H1 (cell line): Measurements from ENCODE around the gene TUBB1. TPM values are rescaled to one million over a fixed set of nuclear protein-coding genes. Genes with fewer than 3 reads are reported as not detected.

Source experiments
- CTCF ChIA-PET: fragments of 300-600 bp; sonication (Branson Sonifier 250); formaldehyde crosslinking; loops from one replicate; lab custom pipeline; 2021; ENCODE audit not compliant: partially characterized antibody; lab: Charles Lee
- POLR2A ChIA-PET: fragments of 300-600 bp; sonication (Branson Sonifier 250); formaldehyde crosslinking; loops from one replicate; lab custom pipeline; 2021; ENCODE audit warnings: inconsistent platforms; ENCODE audit not compliant: partially characterized antibody; lab: Charles Lee
- DNase-seq, 2 experiments: peaks; one replicate each; pipeline versions ENCODE4 v3.0.0 to v3.0.0-alpha.2; 2010 to 2022; ENCODE audit warnings: low spot score in 2 of 2, low read depth in 1 of 2, mixed read lengths in 1 of 2
- FAIRE-seq: peaks from 2 replicates; lab custom pipeline; 2011; peaks lifted over from hg19 to GRCh38; lab: Jason Lieb, UNC
- H2AFZ ChIP-seq: 2 replicates; pipeline ENCODE4 v1.8.1; 2012; ENCODE audit warnings: low read length, inconsistent platforms
- H2AK5ac ChIP-seq: 2 replicates; pipeline ENCODE4 v1.6.1; 2013; ENCODE audit warnings: low read depth, low read length
- H2BK120ac ChIP-seq: replicated peaks from 2 replicates; pipeline ENCODE3; 2013; ENCODE audit warnings: low read depth, low read length, inconsistent platforms
- H2BK12ac ChIP-seq: 2 replicates; pipeline ENCODE4 v1.6.1; 2013; ENCODE audit warnings: low read depth, low read length
- H2BK15ac ChIP-seq: 2 replicates; pipeline ENCODE4 v1.6.1; 2013; ENCODE audit warnings: low read length
- H2BK20ac ChIP-seq: 2 replicates; pipeline ENCODE4 v1.6.1; 2013; ENCODE audit warnings: low read length
- H2BK5ac ChIP-seq: 2 replicates; pipeline ENCODE4 v1.6.1; 2013; ENCODE audit warnings: low read depth, low read length
- H3K14ac ChIP-seq: 2 replicates; pipeline ENCODE4 v1.6.1; 2013; ENCODE audit warnings: inconsistent platforms; ENCODE audit not compliant: insufficient read length
- H3K18ac ChIP-seq: 2 replicates; pipeline ENCODE4 v1.6.1; 2013; ENCODE audit warnings: low read length; ENCODE audit errors: extremely low read depth
- H3K23ac ChIP-seq: 2 replicates; pipeline ENCODE4 v1.6.1; 2013; ENCODE audit warnings: inconsistent platforms; ENCODE audit not compliant: insufficient read length
- H3K23me2 ChIP-seq: 2 replicates; pipeline ENCODE4 v1.6.1; 2013; ENCODE audit warnings: low read depth, low read length
- H3K27ac ChIP-seq: 2 replicates; pipeline ENCODE4 v1.6.1; 2011; ENCODE audit warnings: low read depth, low read length, inconsistent platforms
- H3K27me3 ChIP-seq, 4 experiments: replicated peaks in 1 of 4; 1 replicate in 1 of 4; 2 replicates in 3 of 4; pipeline versions ENCODE4 v1.6.1 to v1.8.1; 2011 to 2013; ENCODE audit warnings: low read length in 3 of 4, mild to moderate bottlenecking in 3 of 4, inconsistent platforms in 2 of 4, mixed read lengths in 2 of 4, moderate library complexity in 1 of 4; ENCODE audit not compliant: control insufficient read depth in 3 of 4, insufficient read depth in 3 of 4; ENCODE audit errors: extremely low read depth in 1 of 4
- H3K36me3 ChIP-seq, 4 experiments: 2 replicates each; pipeline versions ENCODE4 v1.6.1 to v1.8.1; 2011 to 2013; ENCODE audit warnings: mild to moderate bottlenecking in 4 of 4, low read length in 3 of 4, moderate library complexity in 2 of 4, control low read depth in 1 of 4, inconsistent platforms in 1 of 4; ENCODE audit not compliant: insufficient read depth in 4 of 4, control insufficient read depth in 2 of 4
- H3K4ac ChIP-seq: replicated peaks from 2 replicates; pipeline ENCODE3; 2013; ENCODE audit warnings: low read length, low read depth, mixed read lengths, inconsistent platforms; ENCODE audit not compliant: insufficient read length
- H3K4me1 ChIP-seq, 4 experiments: replicated peaks in 1 of 4; 1 replicate in 1 of 4; 2 replicates in 3 of 4; pipeline versions ENCODE4 v1.6.1 to v1.8.1; 2011 to 2013; ENCODE audit warnings: low read length in 3 of 4, inconsistent platforms in 2 of 4, mixed read lengths in 1 of 4; ENCODE audit not compliant: insufficient read depth in 4 of 4, control insufficient read depth in 3 of 4
- H3K4me2 ChIP-seq, 2 experiments: 2 replicates each; pipeline versions ENCODE4 v1.6.1 to v1.8.1; 2011 to 2013; ENCODE audit warnings: low read depth in 2 of 2, low read length in 2 of 2, control low read depth in 1 of 2, inconsistent platforms in 1 of 2, mild to moderate bottlenecking in 1 of 2; ENCODE audit not compliant: insufficient read depth in 1 of 2
- H3K4me3 ChIP-seq, 4 experiments: fragments of 200-600, 300-600 bp in 1 of 4; sonication (generic), shearing (Covaris generic), sonication (Bioruptor Twin) in 1 of 4; 2 replicates each; pipeline versions ENCODE4 v1.5.1 to v1.8.1; 2011 to 2016; ENCODE audit warnings: low read length in 4 of 4, low read depth in 3 of 4, control low read depth in 2 of 4, inconsistent platforms in 2 of 4, mild to moderate bottlenecking in 2 of 4, mixed read lengths in 1 of 4, moderate library complexity in 1 of 4; ENCODE audit not compliant: insufficient read depth in 2 of 4; ENCODE audit errors: extremely low read depth in 1 of 4
- H3K56ac ChIP-seq: replicated peaks from 2 replicates; pipeline ENCODE3; 2013; ENCODE audit warnings: low read depth, mild to moderate bottlenecking, mixed read lengths, low read length, inconsistent platforms; ENCODE audit not compliant: insufficient read length
- H3K79me1 ChIP-seq: 2 replicates; pipeline ENCODE4 v1.6.1; 2013; ENCODE audit warnings: low read depth, low read length, control low read depth
- H3K79me2 ChIP-seq, 2 experiments: 2 replicates each; pipeline versions ENCODE4 v1.6.1 to v1.8.1; 2012 to 2013; ENCODE audit warnings: low read length in 2 of 2, mild to moderate bottlenecking in 2 of 2, inconsistent platforms in 1 of 2; ENCODE audit not compliant: insufficient read depth in 2 of 2, control insufficient read depth in 1 of 2
- H3K9ac ChIP-seq, 4 experiments: replicated peaks in 1 of 4; 1 replicate in 1 of 4; 2 replicates in 3 of 4; pipeline versions ENCODE4 v1.6.1 to v1.8.1; 2011 to 2013; ENCODE audit warnings: low read depth in 3 of 4, low read length in 3 of 4, control low read depth in 2 of 4, mild to moderate bottlenecking in 2 of 4, moderate library complexity in 2 of 4, inconsistent platforms in 1 of 4; ENCODE audit errors: extremely low read depth in 1 of 4
- H3K9me3 ChIP-seq, 2 experiments: 2 replicates each; pipeline versions ENCODE4 v1.6.1 to v1.8.1; 2012 to 2013; ENCODE audit warnings: mild to moderate bottlenecking in 2 of 2, moderate library complexity in 2 of 2, control low read depth in 1 of 2, inconsistent platforms in 1 of 2, low read depth in 1 of 2, low read length in 1 of 2, mixed read lengths in 1 of 2; ENCODE audit not compliant: insufficient read depth in 2 of 2
- H4K20me1 ChIP-seq, 2 experiments: replicated peaks in 1 of 2; 2 replicates each; pipeline versions ENCODE3 to v1.8.1; 2011 to 2013; ENCODE audit warnings: inconsistent platforms in 2 of 2, low read length in 2 of 2, mild to moderate bottlenecking in 1 of 2; ENCODE audit not compliant: insufficient read depth in 2 of 2, control insufficient read depth in 1 of 2
- H4K5ac ChIP-seq: 2 replicates; pipeline ENCODE4 v1.6.1; 2013; ENCODE audit warnings: low read length, low read depth, mixed read lengths, inconsistent platforms; ENCODE audit not compliant: insufficient read length
- H4K8ac ChIP-seq: 2 replicates; pipeline ENCODE4 v1.8.0; 2013; ENCODE audit warnings: mild to moderate bottlenecking, moderate library complexity, low read length, inconsistent platforms; ENCODE audit not compliant: insufficient read depth; ENCODE audit errors: extremely low read depth
- H4K91ac ChIP-seq: replicated peaks from 2 replicates; pipeline ENCODE3; 2013; ENCODE audit warnings: low read length, mixed read lengths, inconsistent platforms; ENCODE audit not compliant: insufficient read length
- BCL11A ChIP-seq, 2 experiments: IDR thresholded peaks; one replicate each; pipeline ENCODE4 v1.6.1; 2011; ENCODE audit warnings: low read depth in 2 of 2, low read length in 2 of 2, mild to moderate bottlenecking in 2 of 2
- E2F6 ChIP-seq: IDR thresholded peaks from 2 replicates; pipeline ENCODE4 v1.6.1; 2012; ENCODE audit warnings: inconsistent platforms
- EP300 ChIP-seq, 2 experiments: IDR thresholded peaks; 1 replicate in 1 of 2; 2 replicates in 1 of 2; pipeline ENCODE4 v1.6.1; 2011 to 2012; ENCODE audit warnings: low read depth in 2 of 2, low read length in 2 of 2, mild to moderate bottlenecking in 2 of 2, borderline replicate concordance in 1 of 2, inconsistent platforms in 1 of 2, moderate library complexity in 1 of 2
- RAD21 ChIP-seq, 2 experiments: IDR thresholded peaks in 1 of 2; conservative IDR thresholded peaks in 1 of 2; 2 replicates each; pipeline ENCODE4 v1.6.1; 2011; ENCODE audit warnings: low read depth in 2 of 2, low read length in 2 of 2, improper control_type of control experiment in 1 of 2, inconsistent platforms in 1 of 2, mild to moderate bottlenecking in 1 of 2, moderate library complexity in 1 of 2
- RBBP5 ChIP-seq: IDR thresholded peaks from 2 replicates; pipeline ENCODE4 v1.7.1; 2012; ENCODE audit warnings: low read depth, mild to moderate bottlenecking, inconsistent platforms, low read length, moderate library complexity, borderline replicate concordance
- RFX5 ChIP-seq: IDR thresholded peaks from 2 replicates; pipeline ENCODE4 v1.6.1; 2011; ENCODE audit warnings: low read depth, low read length, improper control_type of control experiment, borderline replicate concordance
- SAP30 ChIP-seq: fragments of 300-600 bp; sonication (generic); IDR thresholded peaks from 2 replicates; pipeline ENCODE4 v1.7.1; 2012; ENCODE audit warnings: low read length, moderate library complexity, mild to moderate bottlenecking, inconsistent platforms; ENCODE audit not compliant: insufficient read depth, insufficient replicate concordance
- SUZ12 ChIP-seq: fragments of 200-600 bp; sonication (generic); IDR thresholded peaks from 2 replicates; pipeline ENCODE4 v1.6.1; 2012; ENCODE audit warnings: mild to moderate bottlenecking, inconsistent platforms, low read length, moderate library complexity, mixed read lengths
- YY1 ChIP-seq: IDR thresholded peaks from 2 replicates; pipeline ENCODE4 v1.6.1; 2011; ENCODE audit warnings: low read depth, mild to moderate bottlenecking, low read length
- WGBS, 2 experiments: shearing (Covaris generic) in 1 of 2; methylation state at CpG; one replicate each; pipeline versions ENCODE4 v1.1.6 to v1.1.7; 2013 to 2015; ENCODE audit warnings: low lambda C conversion rate in 2 of 2, mixed read lengths in 2 of 2, inconsistent platforms in 1 of 2, low coverage in 1 of 2, missing lambda C conversion rate in 1 of 2; ENCODE audit not compliant: insufficient replicate concordance in 2 of 2, insufficient coverage in 1 of 2, insufficient read length in 1 of 2; ENCODE audit errors: extremely low coverage in 1 of 2, missing lambda C conversion rate in 1 of 2; 5-methylcytosine and 5-hydroxymethylcytosine counted together
- polyA plus RNA-seq, 7 experiments: library from polyadenylated mRNA; depleted of rRNA in 3 of 7; stranded (reverse) in 5 of 7; unstranded in 2 of 7; fragments of >200 nt in 5 of 7; fragments of 200-250 nt in 2 of 7; gene quantifications; 1 replicate in 5 of 7; 2 replicates in 1 of 7; 4 replicates in 1 of 7; pipeline versions ENCODE4 v1.2.1 to v1.2.3, GENCODE V29; 2011 to 2013; ENCODE audit warnings: missing spikeins in 2 of 7, mixed read lengths in 2 of 7
- total RNA-seq: library from RNA; stranded (reverse); fragmentation: NEBNext Ultra II Directional; extraction: Animal tissue kit (Norgen Biotek cat#: 25700); gene quantifications from 2 replicates; pipeline ENCODE4 v1.2.1, GENCODE V29; 2021

The TUBB1 gene
- total and polyA plus RNA-seq, 2 of the 8 experiments (the other 6 are each of a cell fraction or from before 2014, with no cell fraction given) = not detected

- Histone ChIP-seq H3K79me1 (no peaks in the 10 kb centered on the region), H2BK15ac (no peak overlapping the region), H3K14ac (no peak overlapping the region), H3K36me3 (peaks cover 0 to 7% (median 0%) of the 10 kb centered on the region in 4 experiments; a peak in 3 of 8 replicates), H3K79me2 (no peaks in the 10 kb centered on the region), H2BK20ac (no peak overlapping the region), H3K27me3 (no peaks in the 10 kb centered on the region), H3K18ac (no peak overlapping the region), H2BK5ac (0 out of 2 replicates have a peak overlapping the region, but pooled peaks have one; percentile 23), H3K9ac (no peak overlapping the region), H4K8ac (no peak overlapping the region), H2AFZ (no peak overlapping the region), H2AK5ac (no peak overlapping the region), H2BK120ac (no peak overlapping the region), H3K9me3 (no peaks in the 10 kb centered on the region), H3K4ac (no peak overlapping the region), H4K91ac (no peak overlapping the region), H4K20me1 (peaks cover 0 to 6% of the 10 kb centered on the region in 2 experiments), H3K4me1 (no peaks in the 10 kb centered on the region; a peak in 1 of 7 replicates), H3K56ac (no peak overlapping the region), H2BK12ac (no peak overlapping the region), H3K23ac (no peak overlapping the region), H4K5ac (no peak overlapping the region), H3K27ac (no peak overlapping the region), H3K4me3 (no peak overlapping the region), H3K4me2 (no peak overlapping the region), H3K23me2 (no peaks in the 10 kb centered on the region)
- ChIA-PET CTCF (interaction anchor here (0.6 to 1.2 kb wide), 3 partner anchors 17 to 221 kb away, joined by 3 to 4 read pairs (median 3); no protein-coding TSS in a partner anchor), POLR2A (no interaction called here)
- FAIRE-seq (no peak), DNase-seq (no peak)
- WGBS, 2 experiments = 86% methylated on average over 13 of the region's 13 CpGs; no CpG with 5 or more reads in 1 of the 2 experiments
- TF ChIP-seq EP300 (IDR thresholded peaks at IDR 0.05; ENCODE audit: borderline replicate concordance in 1 of 2, low read depth in 2 of 2, low read length in 2 of 2) (no peak), YY1 (no peak), RFX5 (no peak), SAP30 (no peak), RAD21 (IDR thresholded peaks at IDR 0.05 in 1 of 2, conservative IDR thresholded peaks at IDR 0.05 in 1 of 2; ENCODE audit: low read depth in 2 of 2, low read length in 2 of 2) (no peak), E2F6 (no peak), SUZ12 (no peak), BCL11A (IDR thresholded peaks at IDR 0.05; ENCODE audit: low read depth in 2 of 2, low read length in 2 of 2) (no peak), RBBP5 (no peak)
Measured at GRCh38 chr20:59001068-59001448, 18.2 kb upstream of the TUBB1 start.
